ENCODE measurements around the gene TRIM2. TPM values are rescaled to one million over a fixed set of nuclear protein-coding genes. Genes with fewer than 3 reads are reported as not detected.

The TRIM2 gene
- total RNA-seq, 1 experiment from 2014 or later, result 11.0 TPM

GRCh38 chr4:153248641-153249198 is 44.5 kb downstream of the TRIM2 start:
- no peak for DNase-seq (ENCODE audit: low read depth)

GRCh38 chr4:153249199-153250041 is 45.2 kb downstream of the TRIM2 start:
- DNase-seq (ENCODE audit: low read depth), result peak; percentile 68

- DNase-seq (ENCODE audit: low read depth), result no peak
These were observed 47.9 kb downstream of the TRIM2 start for GRCh38 chr4:153252122-153252521.

GRCh38 chr4:153255233-153255632 is 51.0 kb downstream of the TRIM2 start:
- DNase-seq (ENCODE audit: low read depth), result no peak

GRCh38 chr4:153257151-153257620 is 52.9 kb downstream of the TRIM2 start:
- DNase-seq (ENCODE audit: low read depth), result peak; percentile 75

- no peak for DNase-seq (ENCODE audit: low read depth)
These were observed 53.7 kb downstream of the TRIM2 start for GRCh38 chr4:153257991-153258390.

GRCh38 chr4:153258750-153259149 is 54.5 kb downstream of the TRIM2 start:
- DNase-seq (ENCODE audit: low read depth), result no peak

GRCh38 chr4:153259661-153260060 is 55.4 kb downstream of the TRIM2 start:
- no peak for DNase-seq (ENCODE audit: low read depth)

GRCh38 chr4:153260132-153260531 is 55.9 kb downstream of the TRIM2 start:
- DNase-seq (ENCODE audit: low read depth), result no peak

GRCh38 chr4:153260553-153261300 is 56.5 kb downstream of the TRIM2 start:
- peak; percentile 32 for DNase-seq (ENCODE audit: low read depth)

GRCh38 chr4:153261461-153261860 is 57.2 kb downstream of the TRIM2 start:
- DNase-seq (ENCODE audit: low read depth), result no peak

- no peak for DNase-seq (ENCODE audit: low read depth)
These were observed 57.7 kb downstream of the TRIM2 start for GRCh38 chr4:153261914-153262313.

- no peak for DNase-seq (ENCODE audit: low read depth)
These were observed 61.2 kb downstream of the TRIM2 start for GRCh38 chr4:153265306-153266047.

GRCh38 chr4:153266988-153267387 is 62.7 kb downstream of the TRIM2 start:
- no peak for DNase-seq (ENCODE audit: low read depth)

- no peak for DNase-seq (ENCODE audit: low read depth)
These were observed 63.6 kb downstream of the TRIM2 start for GRCh38 chr4:153267890-153268289.

GRCh38 chr4:153268295-153268694 is 64.1 kb downstream of the TRIM2 start:
- DNase-seq (ENCODE audit: low read depth), result no peak

GRCh38 chr4:153269218-153269990 is 65.2 kb downstream of the TRIM2 start:
- DNase-seq (ENCODE audit: low read depth), result no peak

- no peak for DNase-seq (ENCODE audit: low read depth)
These were observed 66.1 kb downstream of the TRIM2 start for GRCh38 chr4:153270361-153270760.

GRCh38 chr4:153271820-153272219 is 67.6 kb downstream of the TRIM2 start:
- no peak for DNase-seq (ENCODE audit: low read depth)

GRCh38 chr4:153273751-153274150 is 69.5 kb downstream of the TRIM2 start:
- DNase-seq (ENCODE audit: low read depth), result no peak

- DNase-seq (ENCODE audit: low read depth), result no peak
These were observed 70.7 kb downstream of the TRIM2 start for GRCh38 chr4:153274967-153275366.
